AG10803 (cell line): Measurements from ENCODE around the gene SSRP1.

Experiments used
- DNase-seq: peaks from one replicate; pipeline ENCODE4 v3.0.0; 2010; ENCODE audit warnings: low read depth
- H3K4me3 ChIP-seq: 2 replicates; pipeline ENCODE4 v1.5.1; 2011; ENCODE audit warnings: mild to moderate bottlenecking, low read length, control low read depth
- CTCF ChIP-seq: conservative IDR thresholded peaks from 2 replicates; pipeline ENCODE4 v1.5.1; 2011; ENCODE audit warnings: mild to moderate bottlenecking, low read length, control low read depth, inconsistent platforms

The SSRP1 gene

GRCh38 chr11:57314221-57314973 lies 21.3 kb downstream of the SSRP1 start:
- no peak overlapping the region for H3K4me3 ChIP-seq
- TF ChIP-seq CTCF = no peak
- no peak for DNase-seq

GRCh38 chr11:57313788-57314135 lies 21.9 kb downstream of the SSRP1 start:
- H3K4me3 ChIP-seq = no peak overlapping the region
- no peak for TF ChIP-seq CTCF

GRCh38 chr11:57313071-57313787 lies 22.5 kb downstream of the SSRP1 start:
- no peak overlapping the region for H3K4me3 ChIP-seq
- no peak for TF ChIP-seq CTCF
- no peak for DNase-seq

More at GRCh38 chr11:57313788-57314135, 21.9 kb downstream of the SSRP1 start:
- DNase-seq = no peak

- H3K4me3 ChIP-seq = no peak overlapping the region
- no peak for DNase-seq
- TF ChIP-seq CTCF = no peak
These were observed 23.1 kb downstream of the SSRP1 start for GRCh38 chr11:57312511-57313021.

GRCh38 chr11:57311109-57311936 lies 24.4 kb downstream of the SSRP1 start:
- H3K4me3 ChIP-seq = peak overlapping the region; percentile 62
- TF ChIP-seq CTCF = no peak
- peak; percentile 98 for DNase-seq

GRCh38 chr11:57310630-57311086 lies 25.0 kb downstream of the SSRP1 start:
- DNase-seq = peak; percentile 51
- peak overlapping the region; percentile 62 for H3K4me3 ChIP-seq
- no peak for TF ChIP-seq CTCF
